DOHH2 (cell line): ENCODE data around the gene C5orf15.
A peak's percentile ranks its signal among the peaks of the same experiment; 100 is the strongest.

Experiments used
- H3F3A ChIP-seq: fragments of 200-600 bp; sonication (generic), shearing (Covaris generic); 2 replicates; pipeline ENCODE4 v1.6.0; 2016; ENCODE audit warnings: antibody characterized with exemption, mild to moderate bottlenecking; ENCODE audit not compliant: control insufficient read depth, insufficient read depth
- H3K27ac ChIP-seq: fragments of 200-600 bp; sonication (generic); 2 replicates; pipeline ENCODE4 v1.5.1; 2014; ENCODE audit warnings: low read depth, mild to moderate bottlenecking, low read length, moderate library complexity
- H3K27me3 ChIP-seq: fragments of 200-600 bp; sonication (generic); 2 replicates; pipeline ENCODE4 v1.6.1; 2014; ENCODE audit warnings: mild to moderate bottlenecking, low read length, mixed read lengths; ENCODE audit not compliant: control insufficient read depth
- H3K36me3 ChIP-seq: fragments of 200-600 bp; sonication (generic); 2 replicates; pipeline ENCODE4 v1.6.1; 2014; ENCODE audit warnings: mild to moderate bottlenecking, low read length, moderate library complexity, mixed read lengths; ENCODE audit not compliant: control insufficient read depth
- H3K4me1 ChIP-seq: fragments of 200-600 bp; sonication (generic); 2 replicates; pipeline ENCODE4 v1.6.1; 2014; ENCODE audit warnings: mild to moderate bottlenecking, low read length, mixed read lengths; ENCODE audit not compliant: control insufficient read depth
- H3K4me2 ChIP-seq: fragments of 200-600 bp; sonication (generic); 2 replicates; pipeline ENCODE4 v1.6.0; 2014; ENCODE audit warnings: mild to moderate bottlenecking, low read length, moderate library complexity
- H3K4me3 ChIP-seq: fragments of 200-600 bp; sonication (generic); 2 replicates; pipeline ENCODE4 v1.5.1; 2014; ENCODE audit warnings: mild to moderate bottlenecking, low read length, mixed read lengths
- H3K79me2 ChIP-seq: fragments of 200-600 bp; sonication (generic); 2 replicates; pipeline ENCODE4 v1.6.1; 2014; ENCODE audit warnings: mild to moderate bottlenecking, low read length, mixed read lengths; ENCODE audit not compliant: control insufficient read depth
- H3K9me2 ChIP-seq: fragments of 200-600 bp; sonication (generic); replicated peaks from 2 replicates; pipeline ENCODE4 v1.6.1; 2014; ENCODE audit warnings: mild to moderate bottlenecking, low read length, mixed read lengths; ENCODE audit not compliant: control insufficient read depth
- H3K9me3 ChIP-seq: fragments of 200-600 bp; sonication (generic); 2 replicates; pipeline ENCODE4 v1.6.1; 2014; ENCODE audit warnings: antibody characterized with exemption, low read length, mixed read lengths; ENCODE audit not compliant: control insufficient read depth, insufficient read depth
- H4K20me1 ChIP-seq: fragments of 200-600 bp; sonication (generic); 2 replicates; pipeline ENCODE4 v1.6.0; 2014; ENCODE audit warnings: low read depth, mild to moderate bottlenecking, antibody characterized with exemption, low read length, moderate library complexity; ENCODE audit not compliant: control insufficient read depth, insufficient read depth
- CTCF ChIP-seq: fragments of 200-600 bp; sonication (generic); IDR thresholded peaks from one replicate; pipeline ENCODE4 v1.5.1; 2014; ENCODE audit warnings: antibody characterized with exemption, mild to moderate bottlenecking, low read depth, low read length; ENCODE audit not compliant: poor library complexity, severe bottlenecking
- EZH2phosphoT487 ChIP-seq: fragments of 200-600 bp; sonication (generic); IDR thresholded peaks from 2 replicates; pipeline ENCODE4 v1.6.1; 2017; ENCODE audit warnings: borderline replicate concordance, mild to moderate bottlenecking, antibody characterized with exemption, low read length, moderate library complexity, mixed read lengths

Gene C5orf15

GRCh38 chr5:133935667-133935940, 32.8 kb downstream of the C5orf15 start:
- no peaks in the 10 kb centered on the region for H3K27me3 ChIP-seq
- peak overlapping the region; percentile 97 for H3K27ac ChIP-seq
- no peak for TF ChIP-seq EZH2phosphoT487
- no peak for TF ChIP-seq CTCF
- H3K9me3 ChIP-seq: peaks cover 7% of the 10 kb centered on the region; the same call in 1 of the 2 replicates
- peaks cover 3% of the 10 kb centered on the region; the same call in 1 of the 2 replicates for H3K36me3 ChIP-seq
- peaks cover 99% of the 10 kb centered on the region for H3K4me1 ChIP-seq
- no peaks in the 10 kb centered on the region for H3K79me2 ChIP-seq
- peaks cover 70% of the 10 kb centered on the region for H3F3A ChIP-seq
- peak overlapping the region; percentile 66 for H3K4me3 ChIP-seq
- no peaks in the 10 kb centered on the region for H4K20me1 ChIP-seq
- peak overlapping the region; percentile 87 for H3K4me2 ChIP-seq
- H3K9me2 ChIP-seq: no peaks in the 10 kb centered on the region

- no peak for TF ChIP-seq CTCF
- no peak for TF ChIP-seq EZH2phosphoT487
- H3K36me3 ChIP-seq: peaks cover 3% of the 10 kb centered on the region; the same call in 1 of the 2 replicates
- no peaks in the 10 kb centered on the region for H4K20me1 ChIP-seq
- H3F3A ChIP-seq: peaks cover 65% of the 10 kb centered on the region
- peak overlapping the region; percentile 87 for H3K4me2 ChIP-seq
- peaks cover 99% of the 10 kb centered on the region for H3K4me1 ChIP-seq
- peak overlapping the region; percentile 97 for H3K27ac ChIP-seq
- no peaks in the 10 kb centered on the region for H3K79me2 ChIP-seq
- peaks cover 7% of the 10 kb centered on the region; the same call in 1 of the 2 replicates for H3K9me3 ChIP-seq
- H3K4me3 ChIP-seq: peak overlapping the region; percentile 66
- H3K27me3 ChIP-seq: no peaks in the 10 kb centered on the region
- no peaks in the 10 kb centered on the region for H3K9me2 ChIP-seq
These were observed 33.4 kb downstream of the C5orf15 start for GRCh38 chr5:133934822-133935666.

- Histone ChIP-seq H3K27ac (peak overlapping the region; percentile 97), H3K4me1 (peaks cover 99% of the 10 kb centered on the region), H3K4me2 (peak overlapping the region; percentile 87), H3K27me3 (no peaks in the 10 kb centered on the region), H3K4me3 (peak overlapping the region; percentile 66), H3K9me2 (no peaks in the 10 kb centered on the region), H3K9me3 (peaks cover 7% of the 10 kb centered on the region; the same call in 1 of the 2 replicates), H3F3A (peaks cover 62% of the 10 kb centered on the region), H3K36me3 (peaks cover 3% of the 10 kb centered on the region; the same call in 1 of the 2 replicates), H4K20me1 (no peaks in the 10 kb centered on the region), H3K79me2 (no peaks in the 10 kb centered on the region)
- TF ChIP-seq CTCF (no peak), EZH2phosphoT487 (no peak)
These were observed 34.1 kb downstream of the C5orf15 start for GRCh38 chr5:133934311-133934710.
